Activated CD8-positive, alpha-beta T cell treated with anti-CD3 and anti-CD28 coated beads for 36 hours (primary cell): ENCODE data around the gene RSBN1. TPM values are rescaled to one million over a fixed set of nuclear protein-coding genes. Genes with fewer than 3 reads are reported as not detected.

Source experiments
- ATAC-seq: fragments of 200-7000 bp; cut with Tn5 transposase; one replicate; pipeline ENCODE4 v1.10.0; 2021; ENCODE audit warnings: mild to moderate bottlenecking, moderate library complexity
- CTCF ChIA-PET: fragments of 350-600 bp; sonication (Branson Sonifier 250); formaldehyde crosslinking; loops from one replicate; lab custom pipeline; 2021; ENCODE audit warnings: antibody characterized with exemption; lab: Charles Lee
- POLR2A ChIA-PET: fragments of 350-600 bp; sonication (Branson Sonifier 250); formaldehyde crosslinking; loops from one replicate; lab custom pipeline; 2021; ENCODE audit warnings: antibody characterized with exemption; lab: Charles Lee
- DNase-seq: peaks from one replicate; pipeline ENCODE4 v3.0.0-alpha.2; 2020
- H3K27ac Mint-ChIP-seq: one replicate; pipeline ENCODE4 v1.8.0; 2021; ENCODE audit warnings: mild to moderate bottlenecking, mixed read lengths
- H3K27me3 Mint-ChIP-seq: one replicate; pipeline ENCODE4 v1.8.0; 2021; ENCODE audit warnings: mixed read lengths
- H3K36me3 Mint-ChIP-seq: one replicate; pipeline ENCODE4 v1.8.0; 2021; ENCODE audit warnings: low read depth, mixed read lengths
- H3K4me1 Mint-ChIP-seq: one replicate; pipeline ENCODE4 v1.8.0; 2021; ENCODE audit warnings: low read depth, mixed read lengths
- H3K4me3 Mint-ChIP-seq: one replicate; pipeline ENCODE4 v1.8.0; 2021; ENCODE audit warnings: mild to moderate bottlenecking, moderate library complexity, mixed read lengths
- H3K9me3 Mint-ChIP-seq: one replicate; pipeline ENCODE4 v1.8.0; 2021; ENCODE audit warnings: mixed read lengths
- CTCF ChIP-seq: fragments of 200-600 bp; IDR thresholded peaks from one replicate; pipeline ENCODE4 v1.8.0; 2022; ENCODE audit warnings: antibody characterized with exemption, mild to moderate bottlenecking
- intact Hi-C: fragments of 100-400 bp; cut with micrococcal nuclease; formaldehyde crosslinking; loops from one replicate; pipeline ENCODE4 v1.10.0; 2022
- total RNA-seq, 2 experiments: library from RNA; stranded (reverse); gene quantifications; one replicate each; pipeline ENCODE4 v1.2.3, GENCODE V29; 2021

RSBN1 gene
- total RNA-seq, 2 experiments from 2014 or later = 25.6 to 28.3 TPM

- no peak for DNase-seq
- no peak overlapping the region for H3K27ac Mint-ChIP-seq
- no peak for TF ChIP-seq CTCF
- H3K4me3 Mint-ChIP-seq = no peak overlapping the region
- H3K4me1 Mint-ChIP-seq = peaks cover 30% of the 10 kb centered on the region
- ChIA-PET CTCF (interaction anchor here (2.8 kb wide), 1 partner anchor 9 kb away, joined by 10 read pairs; no protein-coding TSS in a partner anchor), POLR2A (interaction anchor here (0.9 kb wide), 1 partner anchor 87 kb away, joined by 3 read pairs; no protein-coding TSS in a partner anchor)
- H3K9me3 Mint-ChIP-seq = peaks cover 3% of the 10 kb centered on the region
- ATAC-seq = no peak
- H3K36me3 Mint-ChIP-seq = peaks cover 9% of the 10 kb centered on the region
- intact Hi-C loops = loop anchor here (2.0 kb wide), 1 partner anchor 28 kb away; no protein-coding TSS in a partner anchor
- no peaks in the 10 kb centered on the region for H3K27me3 Mint-ChIP-seq
Measured at GRCh38 chr1:113782406-113782805, 29.9 kb downstream of the RSBN1 start.

GRCh38 chr1:113780374-113781146 lies 31.7 kb downstream of the RSBN1 start:
- H3K36me3 Mint-ChIP-seq = peaks cover 18% of the 10 kb centered on the region
- H3K27ac Mint-ChIP-seq = no peak overlapping the region
- no peak overlapping the region for H3K4me3 Mint-ChIP-seq
- peak; percentile 11 for ATAC-seq
- POLR2A ChIA-PET = interaction anchor here (1.3 kb wide), 1 partner anchor 28 kb away, joined by 4 read pairs; no protein-coding TSS in a partner anchor
- TF ChIP-seq CTCF = no peak
- H3K9me3 Mint-ChIP-seq = peaks cover 3% of the 10 kb centered on the region
- CTCF ChIA-PET = interaction anchor here (2.8 kb wide), 1 partner anchor 11 kb away, joined by 10 read pairs; no protein-coding TSS in a partner anchor
- intact Hi-C loops = no loop called here
- H3K27me3 Mint-ChIP-seq = no peaks in the 10 kb centered on the region
- DNase-seq = no peak
- H3K4me1 Mint-ChIP-seq = peaks cover 13% of the 10 kb centered on the region

- DNase-seq = no peak
- POLR2A ChIA-PET = interaction anchor here (1.3 kb wide), 1 partner anchor 29 kb away, joined by 4 read pairs; no protein-coding TSS in a partner anchor
- H3K36me3 Mint-ChIP-seq = peaks cover 18% of the 10 kb centered on the region
- no peak overlapping the region for H3K27ac Mint-ChIP-seq
- CTCF ChIA-PET = no interaction called here
- peaks cover 3% of the 10 kb centered on the region for H3K9me3 Mint-ChIP-seq
- no peak overlapping the region for H3K4me3 Mint-ChIP-seq
- intact Hi-C loops = no loop called here
- H3K4me1 Mint-ChIP-seq = peaks cover 8% of the 10 kb centered on the region
- no peaks in the 10 kb centered on the region for H3K27me3 Mint-ChIP-seq
- no peak for ATAC-seq
- TF ChIP-seq CTCF = no peak
Measured at GRCh38 chr1:113779542-113779941, 32.7 kb downstream of the RSBN1 start.

GRCh38 chr1:113777561-113777960 lies 34.7 kb downstream of the RSBN1 start:
- POLR2A ChIA-PET = no interaction called here
- TF ChIP-seq CTCF = no peak
- no peak overlapping the region for H3K27ac Mint-ChIP-seq
- peaks cover 18% of the 10 kb centered on the region for H3K36me3 Mint-ChIP-seq
- H3K4me1 Mint-ChIP-seq = peaks cover 11% of the 10 kb centered on the region
- DNase-seq = no peak
- no peak overlapping the region for H3K4me3 Mint-ChIP-seq
- ATAC-seq = no peak
- H3K27me3 Mint-ChIP-seq = no peaks in the 10 kb centered on the region
- H3K9me3 Mint-ChIP-seq = peaks cover 3% of the 10 kb centered on the region
- CTCF ChIA-PET = no interaction called here
- intact Hi-C loops = no loop called here

GRCh38 chr1:113770031-113770430 lies 42.2 kb downstream of the RSBN1 start:
- no peak for TF ChIP-seq CTCF
- Mint-ChIP-seq H3K9me3 (no peaks in the 10 kb centered on the region), H3K27me3 (no peaks in the 10 kb centered on the region), H3K27ac (peak overlapping the region; percentile 47), H3K36me3 (peaks cover 28% of the 10 kb centered on the region), H3K4me3 (no peak overlapping the region), H3K4me1 (peaks cover 43% of the 10 kb centered on the region)
- CTCF ChIA-PET = no interaction called here
- ATAC-seq = no peak
- intact Hi-C loops = no loop called here
- no peak for DNase-seq
- POLR2A ChIA-PET = interaction anchor here (2.4 kb wide), 1 partner anchor 10 kb away, joined by 13 read pairs; the partner anchor contains the start of gene PHTF1
